A549 (cell line): ENCODE results near the gene TMEM139.

ENCODE experiments used
- BHLHE40 ChIP-seq: IDR thresholded peaks from 2 replicates; pipeline ENCODE4 v1.6.1; 2012; ENCODE audit warnings: low read depth, low read length, inconsistent platforms
- CBX8 ChIP-seq: fragments of 200-600 bp; sonication (generic); IDR thresholded peaks from 2 replicates; pipeline ENCODE4 v1.6.1; 2016
- CEBPB ChIP-seq, 2 experiments: fragments of >200 bp in 1 of 2; sonication (Bioruptor Twin) in 1 of 2; formaldehyde crosslinking in 1 of 2; IDR thresholded peaks; 2 replicates each; pipeline ENCODE4 v1.6.1; 2012 to 2016
- JUNB ChIP-seq: fragments of >200 bp; sonication (Bioruptor Twin); formaldehyde crosslinking; IDR thresholded peaks from 2 replicates; pipeline ENCODE4 v1.6.1; 2016
- MAZ ChIP-seq: fragments of 150-350 bp; IDR thresholded peaks from 2 replicates; pipeline ENCODE4 v1.6.1; 2014; ENCODE audit warnings: antibody characterized with exemption, low read depth, low read length, borderline replicate concordance
- MYC ChIP-seq: IDR thresholded peaks from 2 replicates; pipeline ENCODE4 v1.6.1; 2012; ENCODE audit warnings: mild to moderate bottlenecking, inconsistent platforms, low read length, improper control_type of control experiment, borderline replicate concordance
- NPAS2 ChIP-seq: fragments of 250-450 bp; sonication (Bioruptor Pico); IDR thresholded peaks from 2 replicates; pipeline ENCODE4 v1.8.0; 2022; ENCODE audit warnings: mild to moderate bottlenecking, moderate library complexity, borderline replicate concordance
- NR3C1 ChIP-seq: fragments of >200 bp; sonication (Bioruptor Twin); formaldehyde crosslinking; IDR thresholded peaks from 3 replicates; pipeline ENCODE4 v1.6.1; 2017
- POLR2A ChIP-seq: IDR thresholded peaks from 2 replicates; pipeline ENCODE4 v1.6.1; 2012; ENCODE audit warnings: mild to moderate bottlenecking, low read length
- RCOR1 ChIP-seq: fragments of 150-350 bp; IDR thresholded peaks from 2 replicates; pipeline ENCODE4 v1.6.1; 2014; ENCODE audit warnings: antibody characterized with exemption, low read length, low read depth
- SMC3 ChIP-seq: fragments of >200 bp; sonication (Bioruptor Twin); formaldehyde crosslinking; IDR thresholded peaks from 3 replicates; pipeline ENCODE4 v1.6.1; 2018; ENCODE audit warnings: inconsistent platforms
- SREBF2 ChIP-seq: fragments of 450-650 bp; IDR thresholded peaks from 2 replicates; pipeline ENCODE4 v1.6.1; 2014; ENCODE audit warnings: mild to moderate bottlenecking, moderate library complexity
- TF ChIP-seq, protein P1 (sequence below): fragments of >200 bp; sonication (Bioruptor Twin); formaldehyde crosslinking; IDR thresholded peaks from 3 replicates; pipeline ENCODE4 v1.5.1; 2016
- TF ChIP-seq, protein P2 (sequence below): fragments of 200-600 bp; sonication (generic); IDR thresholded peaks from 2 replicates; pipeline ENCODE4 v1.6.1; 2016; ENCODE audit warnings: antibody characterized with exemption, mild to moderate bottlenecking, moderate library complexity

DNA sequence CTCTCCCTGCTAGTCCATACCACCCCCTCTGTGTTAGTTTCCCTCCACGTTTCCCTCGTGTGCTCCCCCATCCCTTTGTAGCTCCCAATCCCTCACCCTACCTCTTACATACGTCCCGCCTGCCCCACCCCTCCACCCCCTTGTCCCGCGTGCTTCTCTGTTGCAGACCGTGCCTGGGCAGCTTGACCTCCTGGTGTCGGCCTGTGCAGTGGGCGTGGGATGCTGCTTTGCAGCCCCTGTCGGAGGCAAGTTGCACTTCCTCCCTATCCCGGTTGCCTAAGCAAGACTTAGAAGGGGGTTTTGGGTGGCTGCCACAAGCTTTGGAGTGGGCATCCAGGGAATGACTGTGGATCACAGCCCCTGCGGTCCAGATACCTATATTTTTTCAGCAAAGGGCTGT is 38.9 kb downstream of the TMEM139 start:
- no peak for TF ChIP-seq POLR2A
- no peak for TF ChIP-seq CEBPB (IDR thresholded peaks at IDR 0.05)
- TF ChIP-seq, protein P1, sequence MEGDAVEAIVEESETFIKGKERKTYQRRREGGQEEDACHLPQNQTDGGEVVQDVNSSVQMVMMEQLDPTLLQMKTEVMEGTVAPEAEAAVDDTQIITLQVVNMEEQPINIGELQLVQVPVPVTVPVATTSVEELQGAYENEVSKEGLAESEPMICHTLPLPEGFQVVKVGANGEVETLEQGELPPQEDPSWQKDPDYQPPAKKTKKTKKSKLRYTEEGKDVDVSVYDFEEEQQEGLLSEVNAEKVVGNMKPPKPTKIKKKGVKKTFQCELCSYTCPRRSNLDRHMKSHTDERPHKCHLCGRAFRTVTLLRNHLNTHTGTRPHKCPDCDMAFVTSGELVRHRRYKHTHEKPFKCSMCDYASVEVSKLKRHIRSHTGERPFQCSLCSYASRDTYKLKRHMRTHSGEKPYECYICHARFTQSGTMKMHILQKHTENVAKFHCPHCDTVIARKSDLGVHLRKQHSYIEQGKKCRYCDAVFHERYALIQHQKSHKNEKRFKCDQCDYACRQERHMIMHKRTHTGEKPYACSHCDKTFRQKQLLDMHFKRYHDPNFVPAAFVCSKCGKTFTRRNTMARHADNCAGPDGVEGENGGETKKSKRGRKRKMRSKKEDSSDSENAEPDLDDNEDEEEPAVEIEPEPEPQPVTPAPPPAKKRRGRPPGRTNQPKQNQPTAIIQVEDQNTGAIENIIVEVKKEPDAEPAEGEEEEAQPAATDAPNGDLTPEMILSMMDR: no peak
- TF ChIP-seq BHLHE40: no peak
- TF ChIP-seq, protein P2, sequence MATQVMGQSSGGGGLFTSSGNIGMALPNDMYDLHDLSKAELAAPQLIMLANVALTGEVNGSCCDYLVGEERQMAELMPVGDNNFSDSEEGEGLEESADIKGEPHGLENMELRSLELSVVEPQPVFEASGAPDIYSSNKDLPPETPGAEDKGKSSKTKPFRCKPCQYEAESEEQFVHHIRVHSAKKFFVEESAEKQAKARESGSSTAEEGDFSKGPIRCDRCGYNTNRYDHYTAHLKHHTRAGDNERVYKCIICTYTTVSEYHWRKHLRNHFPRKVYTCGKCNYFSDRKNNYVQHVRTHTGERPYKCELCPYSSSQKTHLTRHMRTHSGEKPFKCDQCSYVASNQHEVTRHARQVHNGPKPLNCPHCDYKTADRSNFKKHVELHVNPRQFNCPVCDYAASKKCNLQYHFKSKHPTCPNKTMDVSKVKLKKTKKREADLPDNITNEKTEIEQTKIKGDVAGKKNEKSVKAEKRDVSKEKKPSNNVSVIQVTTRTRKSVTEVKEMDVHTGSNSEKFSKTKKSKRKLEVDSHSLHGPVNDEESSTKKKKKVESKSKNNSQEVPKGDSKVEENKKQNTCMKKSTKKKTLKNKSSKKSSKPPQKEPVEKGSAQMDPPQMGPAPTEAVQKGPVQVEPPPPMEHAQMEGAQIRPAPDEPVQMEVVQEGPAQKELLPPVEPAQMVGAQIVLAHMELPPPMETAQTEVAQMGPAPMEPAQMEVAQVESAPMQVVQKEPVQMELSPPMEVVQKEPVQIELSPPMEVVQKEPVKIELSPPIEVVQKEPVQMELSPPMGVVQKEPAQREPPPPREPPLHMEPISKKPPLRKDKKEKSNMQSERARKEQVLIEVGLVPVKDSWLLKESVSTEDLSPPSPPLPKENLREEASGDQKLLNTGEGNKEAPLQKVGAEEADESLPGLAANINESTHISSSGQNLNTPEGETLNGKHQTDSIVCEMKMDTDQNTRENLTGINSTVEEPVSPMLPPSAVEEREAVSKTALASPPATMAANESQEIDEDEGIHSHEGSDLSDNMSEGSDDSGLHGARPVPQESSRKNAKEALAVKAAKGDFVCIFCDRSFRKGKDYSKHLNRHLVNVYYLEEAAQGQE: no peak
- no peak for TF ChIP-seq JUNB
- TF ChIP-seq SMC3: no peak
- no peak for TF ChIP-seq NPAS2
- TF ChIP-seq CBX8: no peak
- TF ChIP-seq SREBF2: no peak
- no peak for TF ChIP-seq RCOR1
- no peak for TF ChIP-seq MAZ
- no peak for TF ChIP-seq MYC
- TF ChIP-seq NR3C1: no peak
